NB4 (cell line): ENCODE measurements around the gene LMBRD2.
"Not testable (repeated sequence)": the region's sequence is repeated elsewhere in the genome, so short reads cannot be mapped to it uniquely, and the experiment has no call there.

Experiments used
- DNase-seq: peaks from one replicate; pipeline ENCODE4 v3.0.0; 2010; ENCODE audit warnings: low read depth
- H3K4me3 ChIP-seq: one replicate; pipeline ENCODE4 v1.5.1; 2011; ENCODE audit warnings: mild to moderate bottlenecking, low read depth, low read length, moderate library complexity
- CTCF ChIP-seq: IDR thresholded peaks from one replicate; pipeline ENCODE4 v1.5.1; 2012; ENCODE audit warnings: low read depth, low read length
- MYC ChIP-seq: IDR thresholded peaks from 2 replicates; pipeline ENCODE4 v1.6.1; 2011; ENCODE audit warnings: low read depth, low read length
- POLR2A ChIP-seq: IDR thresholded peaks from 2 replicates; pipeline ENCODE4 v1.6.1; 2011; ENCODE audit warnings: mild to moderate bottlenecking; ENCODE audit not compliant: insufficient read length; ENCODE audit errors: extremely low read depth
- TF ChIP-seq, protein P1 (sequence below): IDR thresholded peaks from 2 replicates; pipeline ENCODE4 v1.6.1; 2011; ENCODE audit warnings: low read depth, low read length

LMBRD2 gene

GRCh38 chr5:36151434-36152323, at the start of gene LMBRD2, which contains the start of gene SKP2:
LMBRD2 (minus strand) TSS chr5:36151887; CDS start chr5:36143349, 8,538 bp downstream.
SKP2 (plus strand) TSS chr5:36152111; CDS start chr5:36152263, 152 bp downstream.
- peak; percentile 99 for DNase-seq
- peak within 1 kb of the TSS; percentile 98 for H3K4me3 ChIP-seq
- TF ChIP-seq, protein P1, sequence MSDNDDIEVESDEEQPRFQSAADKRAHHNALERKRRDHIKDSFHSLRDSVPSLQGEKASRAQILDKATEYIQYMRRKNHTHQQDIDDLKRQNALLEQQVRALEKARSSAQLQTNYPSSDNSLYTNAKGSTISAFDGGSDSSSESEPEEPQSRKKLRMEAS, result no peak; the same call in 1 of the 2 replicates
- TF ChIP-seq CTCF (no peak), POLR2A (peak; percentile 96), MYC (peak; percentile 56; the same call in 1 of the 2 replicates)

- DNase-seq, result no peak
- no peak overlapping the region for H3K4me3 ChIP-seq
- TF ChIP-seq CTCF (no peak), POLR2A (no peak), MYC (no peak)
- TF ChIP-seq, protein P1, result no peak
These were observed 48.8 kb upstream of the LMBRD2 start for GRCh38 chr5:36200513-36200912.

GRCh38 chr5:36199620-36200019, 47.9 kb upstream of the LMBRD2 start:
- no peak overlapping the region for H3K4me3 ChIP-seq
- no peak for DNase-seq
- TF ChIP-seq POLR2A, result no peak
- no peak for TF ChIP-seq CTCF
- TF ChIP-seq, protein P1, result no peak
- no peak for TF ChIP-seq MYC

DNA sequence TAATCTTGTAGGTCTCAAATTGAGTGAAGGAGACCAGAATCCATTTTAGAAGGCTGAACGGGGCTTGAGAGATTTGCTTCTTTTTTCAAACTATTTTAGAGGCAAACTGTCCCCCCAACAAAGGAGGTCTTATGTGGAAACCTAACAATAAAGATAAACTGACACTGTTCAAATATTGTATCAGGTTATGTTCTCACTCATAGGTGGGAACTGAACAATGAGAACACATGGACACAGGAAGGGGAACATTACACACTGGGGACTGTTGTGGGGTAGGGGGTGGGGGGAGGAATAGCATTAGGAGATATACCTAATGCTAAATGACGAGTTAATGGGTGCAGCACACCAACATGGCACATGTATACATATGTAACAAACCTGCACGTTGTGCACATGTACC, 47.1 kb upstream of the LMBRD2 start:
- DNase-seq, H3K4me3 ChIP-seq: not testable (repeated sequence)

DNA sequence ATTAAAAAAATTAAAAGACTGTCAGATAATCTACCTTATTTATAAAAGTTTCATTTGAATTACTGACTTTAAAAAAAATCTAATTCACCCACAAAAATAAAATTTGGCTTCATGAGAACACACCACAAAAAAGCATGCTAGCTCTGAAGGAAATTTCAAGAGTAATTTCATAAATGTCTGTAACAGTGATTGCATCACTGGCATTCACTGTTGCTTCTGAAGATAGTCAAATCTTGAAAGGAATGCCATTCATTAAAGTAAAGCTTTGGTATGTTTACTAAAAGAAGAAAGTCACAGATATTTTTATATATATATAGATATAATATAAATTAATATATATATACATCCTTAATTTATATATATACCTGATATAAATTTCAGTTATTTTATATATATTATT, 46.6 kb upstream of the LMBRD2 start:
- no peak for DNase-seq
- TF ChIP-seq MYC, result no peak
- TF ChIP-seq, protein P1, result no peak
- TF ChIP-seq CTCF, result no peak
- TF ChIP-seq POLR2A, result no peak
- H3K4me3 ChIP-seq, result no peak overlapping the region

GRCh38 chr5:36193746-36194145, 42.1 kb upstream of the LMBRD2 start:
- no peak for DNase-seq
- TF ChIP-seq POLR2A, result no peak
- TF ChIP-seq CTCF, result no peak
- TF ChIP-seq, protein P1, result no peak
- TF ChIP-seq MYC, result no peak
- H3K4me3 ChIP-seq, result no peak overlapping the region

DNA sequence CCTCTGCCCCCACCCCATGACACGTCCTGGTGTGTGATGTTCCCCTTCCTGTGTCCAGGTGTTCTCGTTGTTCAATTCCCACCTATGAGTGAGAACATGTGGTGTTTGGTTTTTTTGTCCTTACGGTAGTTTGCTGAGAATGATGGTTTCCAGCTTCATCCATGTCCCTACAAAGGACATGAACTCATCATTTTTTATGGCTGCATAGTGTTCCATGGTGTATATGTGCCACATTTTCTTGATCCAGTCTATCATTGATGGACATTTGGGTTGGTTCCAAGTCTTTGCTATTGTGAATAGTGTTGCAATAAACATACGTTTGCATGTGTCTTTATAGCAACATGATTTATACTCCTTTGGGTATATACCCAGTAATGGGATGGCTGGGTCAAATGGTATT, 32.7 kb upstream of the LMBRD2 start:
- not testable (repeated sequence) for H3K4me3 ChIP-seq, DNase-seq
